Muscle of leg (tissue), 11 donors: ENCODE results near the gene TSPAN17. TPM values are rescaled to one million over a fixed set of nuclear protein-coding genes. Genes with fewer than 3 reads are reported as not detected.
A peak's percentile ranks its signal among the peaks of the same experiment; 100 is the strongest.

Experiments
- DNase-seq: peaks from one replicate; pipeline ENCODE4 v3.0.0; 2013
- H3K27ac ChIP-seq: one replicate; pipeline ENCODE4 v1.5.1; 2013; ENCODE audit warnings: mild to moderate bottlenecking, low read length, control low read depth
- H3K27me3 ChIP-seq: one replicate; pipeline ENCODE4 v1.6.1; 2013; ENCODE audit warnings: low read length; ENCODE audit not compliant: control insufficient read depth, insufficient read depth
- H3K36me3 ChIP-seq: one replicate; pipeline ENCODE4 v1.6.1; 2013; ENCODE audit warnings: low read length; ENCODE audit not compliant: control insufficient read depth, insufficient read depth
- H3K4me1 ChIP-seq: one replicate; pipeline ENCODE4 v1.6.1; 2013; ENCODE audit warnings: low read length; ENCODE audit not compliant: control insufficient read depth, insufficient read depth
- H3K4me3 ChIP-seq: one replicate; pipeline ENCODE4 v1.5.1; 2013; ENCODE audit warnings: low read length, control low read depth
- H3K9me3 ChIP-seq: replicated peaks from 2 replicates; pipeline ENCODE4 v1.6.1; 2013; ENCODE audit warnings: low read depth, low read length; ENCODE audit not compliant: control insufficient read depth
- WGBS: methylation state at CpG from one replicate; pipeline ENCODE4 v1.1.5; 2013; ENCODE audit warnings: missing lambda C conversion rate; ENCODE audit not compliant: insufficient coverage; 5-methylcytosine and 5-hydroxymethylcytosine counted together
- polyA plus RNA-seq, 8 donors: library from polyadenylated mRNA; unstranded; fragments of 120-200 nt; gene quantifications; one replicate each; pipeline versions ENCODE4 v1.2.1 to v1.2.3, GENCODE V29; 2013; ENCODE audit warnings: inconsistent platforms in 1 of 8, low replicate concordance in 1 of 8; ENCODE audit not compliant: insufficient read length in 8 of 8, insufficient read depth in 1 of 8
- total RNA-seq: library from RNA; stranded (reverse); fragments of 120-200 nt; gene quantifications from one replicate; pipeline ENCODE4 v1.2.4, GENCODE V29; 2013

Gene TSPAN17
- total and polyA plus RNA-seq, 9 donors: 15.5 to 35.6 (median 26.9) TPM

- H3K4me3 ChIP-seq: no peak overlapping the region
- no peak overlapping the region for H3K27ac ChIP-seq
- 93% methylated on average over 1 of the region's 4 CpGs for WGBS
- H3K27me3 ChIP-seq: peaks cover 17% of the 10 kb centered on the region
- H3K36me3 ChIP-seq: peaks cover 14% of the 10 kb centered on the region
- no peaks in the 10 kb centered on the region for H3K9me3 ChIP-seq
- no peak for DNase-seq
- H3K4me1 ChIP-seq: peaks cover 9% of the 10 kb centered on the region
Observed at GRCh38 chr5:176659860-176660461, 12.7 kb downstream of the TSPAN17 start.

GRCh38 chr5:176660530-176660859 is 13.2 kb downstream of the TSPAN17 start:
- H3K4me1 ChIP-seq: peaks cover 9% of the 10 kb centered on the region
- 20% methylated on average over 1 of the region's 1 CpG for WGBS
- H3K27me3 ChIP-seq: peaks cover 22% of the 10 kb centered on the region
- H3K27ac ChIP-seq: no peak overlapping the region
- H3K9me3 ChIP-seq: no peaks in the 10 kb centered on the region
- H3K36me3 ChIP-seq: peaks cover 11% of the 10 kb centered on the region
- no peak for DNase-seq
- no peak overlapping the region for H3K4me3 ChIP-seq

DNA sequence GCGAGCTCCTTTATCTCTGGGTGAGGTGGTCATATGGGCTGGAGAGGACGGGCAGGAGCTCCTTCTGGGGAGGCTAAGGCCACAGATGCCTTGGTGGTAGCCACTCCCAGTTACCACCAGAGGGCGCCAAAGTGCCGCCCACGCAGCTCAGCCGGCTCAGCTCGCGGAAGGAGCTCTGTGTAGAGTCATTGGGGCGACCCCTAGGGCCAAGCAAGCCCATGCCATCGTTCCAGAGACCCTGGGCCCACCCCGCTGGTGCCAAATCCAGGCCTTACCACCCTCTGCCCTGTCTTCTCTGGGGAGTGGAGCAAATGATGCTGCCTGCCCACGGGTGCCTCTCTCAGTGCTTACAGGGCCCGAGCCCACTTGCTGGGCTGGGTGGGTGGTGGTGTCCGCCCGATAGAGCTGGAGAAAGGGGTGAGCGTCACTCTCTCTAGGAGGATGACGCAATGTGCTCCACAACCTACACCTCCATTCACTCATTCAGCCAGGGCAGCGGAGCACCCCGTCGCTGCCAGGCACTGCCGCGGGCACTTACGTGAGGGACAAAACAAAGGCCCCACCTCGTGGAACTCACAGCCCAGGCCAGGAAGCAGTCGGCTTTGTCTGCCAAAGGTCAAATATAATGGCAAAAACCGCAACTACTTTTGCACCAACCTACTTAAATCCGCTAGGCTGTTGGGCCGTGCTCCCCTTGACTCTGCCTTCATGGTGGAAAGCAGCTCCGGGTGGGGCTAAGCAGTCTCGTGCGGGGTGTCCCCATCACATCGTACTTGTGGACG is 13.8 kb downstream of the TSPAN17 start:
- DNase-seq: peak; percentile 79
- H3K4me3 ChIP-seq: no peak overlapping the region
- H3K36me3 ChIP-seq: peaks cover 11% of the 10 kb centered on the region
- H3K9me3 ChIP-seq: no peaks in the 10 kb centered on the region
- peaks cover 26% of the 10 kb centered on the region for H3K27me3 ChIP-seq
- WGBS: 40% methylated on average over 19 of the region's 33 CpGs
- H3K4me1 ChIP-seq: peaks cover 9% of the 10 kb centered on the region
- H3K27ac ChIP-seq: no peak overlapping the region

DNA sequence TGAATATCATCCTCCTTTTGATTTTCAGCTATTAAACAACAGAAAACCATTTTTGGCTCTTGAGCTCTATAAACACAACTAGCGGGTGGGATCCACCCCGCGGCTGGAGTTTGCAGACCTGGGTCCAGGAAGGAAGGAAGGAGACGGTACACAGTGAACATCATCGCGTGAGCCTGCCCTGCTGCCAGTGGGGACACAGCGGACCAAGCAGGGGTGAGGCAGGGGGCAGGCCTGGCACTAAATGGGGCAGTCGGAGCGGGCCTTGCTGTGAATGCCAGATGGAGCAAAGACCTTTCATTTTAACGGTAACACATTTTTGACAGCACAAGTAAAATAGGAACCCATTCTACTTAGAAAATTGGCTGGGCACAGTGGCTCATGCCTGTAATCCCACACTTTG is 14.4 kb downstream of the TSPAN17 start:
- H3K27ac ChIP-seq: no peak overlapping the region
- peaks cover 28% of the 10 kb centered on the region for H3K27me3 ChIP-seq
- no peaks in the 10 kb centered on the region for H3K9me3 ChIP-seq

GRCh38 chr5:176662371-176663333 is 15.4 kb downstream of the TSPAN17 start:
- no peak overlapping the region for H3K27ac ChIP-seq
- peaks cover 30% of the 10 kb centered on the region for H3K27me3 ChIP-seq
- peaks cover 9% of the 10 kb centered on the region for H3K4me1 ChIP-seq
- no peaks in the 10 kb centered on the region for H3K9me3 ChIP-seq
- no peak for DNase-seq
- 64% methylated on average over 16 of the region's 21 CpGs for WGBS
- H3K36me3 ChIP-seq: no peaks in the 10 kb centered on the region
- H3K4me3 ChIP-seq: no peak overlapping the region

More for the DNA sequence above, 14.4 kb downstream of the TSPAN17 start:
- Histone ChIP-seq H3K36me3 (peaks cover 8% of the 10 kb centered on the region), H3K4me3 (no peak overlapping the region), H3K4me1 (peaks cover 9% of the 10 kb centered on the region)
- DNase-seq: no peak
- 77% methylated on average over 9 of the region's 10 CpGs for WGBS

- Histone ChIP-seq H3K9me3 (no peaks in the 10 kb centered on the region), H3K4me3 (no peak overlapping the region), H3K27me3 (peaks cover 38% of the 10 kb centered on the region), H3K27ac (no peak overlapping the region), H3K4me1 (peaks cover 4% of the 10 kb centered on the region), H3K36me3 (no peaks in the 10 kb centered on the region)
- 79% methylated on average over 7 of the region's 10 CpGs for WGBS
- no peak for DNase-seq
Observed at GRCh38 chr5:176663566-176663965, 16.3 kb downstream of the TSPAN17 start.

DNA sequence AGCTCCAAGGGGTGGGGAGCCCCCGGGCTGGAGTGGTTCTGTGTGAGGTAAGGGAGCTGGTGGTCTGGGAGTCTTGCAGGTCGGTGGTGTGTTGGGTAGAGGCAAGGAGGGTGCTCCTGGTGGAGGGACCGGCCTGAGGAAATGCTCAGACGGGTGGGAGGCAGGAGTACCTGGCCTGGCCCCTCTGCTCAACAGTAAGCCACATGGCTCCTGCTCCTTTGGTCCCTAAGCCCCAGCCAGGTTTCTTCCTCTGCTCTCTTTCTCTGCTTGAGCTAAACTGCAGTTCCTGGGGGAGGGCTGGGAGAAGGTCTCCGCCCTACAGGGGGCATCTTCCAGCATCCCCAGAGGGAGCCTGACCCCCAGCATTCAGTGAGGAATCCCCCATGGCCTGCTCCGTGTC is 17.2 kb downstream of the TSPAN17 start:
- Histone ChIP-seq H3K4me1 (no peaks in the 10 kb centered on the region), H3K9me3 (no peaks in the 10 kb centered on the region), H3K27ac (no peak overlapping the region), H3K36me3 (no peaks in the 10 kb centered on the region), H3K4me3 (no peak overlapping the region), H3K27me3 (peaks cover 44% of the 10 kb centered on the region)
- WGBS: 17% methylated on average over 2 of the region's 6 CpGs
- no peak for DNase-seq

GRCh38 chr5:176664886-176665285 is 17.6 kb downstream of the TSPAN17 start:
- 10% methylated on average over 16 of the region's 19 CpGs for whole genome bisulfite sequencing
- H3K27me3 ChIP-seq: peaks cover 46% of the 10 kb centered on the region
- no peak overlapping the region for H3K4me3 ChIP-seq
- H3K9me3 ChIP-seq: no peaks in the 10 kb centered on the region
- no peaks in the 10 kb centered on the region for H3K4me1 ChIP-seq
- H3K36me3 ChIP-seq: no peaks in the 10 kb centered on the region
- no peak overlapping the region for H3K27ac ChIP-seq
- DNase-seq: no peak

GRCh38 chr5:176665517-176665916 is 18.2 kb downstream of the TSPAN17 start:
- Histone ChIP-seq H3K9me3 (no peaks in the 10 kb centered on the region), H3K4me1 (no peaks in the 10 kb centered on the region), H3K27me3 (peaks cover 52% of the 10 kb centered on the region), H3K36me3 (no peaks in the 10 kb centered on the region), H3K27ac (no peak overlapping the region), H3K4me3 (no peak overlapping the region)
- 89% methylated on average over 6 of the region's 6 CpGs for whole genome bisulfite sequencing
- no peak for DNase-seq

DNA sequence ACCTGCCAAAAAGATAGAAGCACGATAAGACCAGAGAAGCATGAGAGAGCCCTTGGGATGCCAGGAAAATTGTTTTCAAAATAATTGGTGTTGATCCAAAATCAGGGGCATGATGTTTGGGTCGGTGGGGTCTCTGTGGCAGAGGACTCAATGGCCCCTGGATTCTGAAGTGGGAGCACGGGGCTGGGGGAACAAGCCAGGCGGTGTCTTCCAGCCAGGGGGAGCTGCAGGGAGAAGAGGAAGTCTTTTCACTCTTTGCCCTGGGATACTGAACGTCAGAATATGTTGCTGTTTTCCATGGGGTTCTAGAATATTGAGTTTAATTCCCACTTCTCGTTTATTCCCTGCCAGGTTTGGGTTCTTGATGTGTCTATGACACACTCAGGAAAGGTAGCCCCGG is 20.4 kb downstream of the TSPAN17 start:
- DNase-seq: no peak
- Histone ChIP-seq H3K4me1 (no peaks in the 10 kb centered on the region), H3K4me3 (no peak overlapping the region), H3K27ac (no peak overlapping the region), H3K9me3 (no peaks in the 10 kb centered on the region), H3K36me3 (no peaks in the 10 kb centered on the region), H3K27me3 (peaks cover 61% of the 10 kb centered on the region)
- 81% methylated on average over 5 of the region's 7 CpGs for WGBS
